KMS-11 (cell line): ENCODE data around the gene COL8A1.

Source experiments
- H2AFZ ChIP-seq: fragments of 200-600 bp; sonication (generic); 2 replicates; pipeline ENCODE4 v1.6.1; 2016; ENCODE audit warnings: antibody characterized with exemption, mixed run types, low read depth
- H3K27ac ChIP-seq: fragments of 200-600 bp; sonication (generic); 2 replicates; pipeline ENCODE4 v1.6.1; 2016; ENCODE audit warnings: mild to moderate bottlenecking, mixed run types
- H3K27me3 ChIP-seq: fragments of 200-600 bp; sonication (generic); 2 replicates; pipeline ENCODE4 v1.6.1; 2017; ENCODE audit warnings: mild to moderate bottlenecking, low read depth, mixed run types, moderate library complexity; ENCODE audit not compliant: insufficient read depth
- H3K36me3 ChIP-seq: fragments of 200-600 bp; sonication (generic); 2 replicates; pipeline ENCODE4 v1.6.1; 2017; ENCODE audit warnings: mild to moderate bottlenecking, mixed run types; ENCODE audit not compliant: insufficient read depth
- H3K4me1 ChIP-seq: fragments of 200-600 bp; sonication (generic); 2 replicates; pipeline ENCODE4 v1.6.1; 2016; ENCODE audit warnings: mild to moderate bottlenecking, low read depth, mixed run types; ENCODE audit not compliant: poor library complexity, severe bottlenecking
- H3K4me2 ChIP-seq: fragments of 200-600 bp; sonication (generic); 2 replicates; pipeline ENCODE4 v1.7.0; 2016; ENCODE audit warnings: mild to moderate bottlenecking, mixed run types
- H3K4me3 ChIP-seq: fragments of 200-600 bp; sonication (generic); IDR thresholded peaks from 2 replicates; pipeline ENCODE4 v1.6.1; 2017; ENCODE audit warnings: low read depth, low read length, mixed read lengths; ENCODE audit not compliant: insufficient read depth
- H3K79me2 ChIP-seq: fragments of 200-600 bp; sonication (generic); 2 replicates; pipeline ENCODE4 v1.6.1; 2016; ENCODE audit warnings: low read depth, mixed run types; ENCODE audit not compliant: insufficient read depth
- H3K9ac ChIP-seq: fragments of 200-600 bp; sonication (generic); 2 replicates; pipeline ENCODE4 v1.6.1; 2016; ENCODE audit warnings: mild to moderate bottlenecking, mixed run types
- H4K20me1 ChIP-seq: fragments of 200-600 bp; sonication (generic); 2 replicates; pipeline ENCODE4 v1.6.1; 2016; ENCODE audit warnings: mild to moderate bottlenecking, mixed run types; ENCODE audit not compliant: insufficient read depth
- TF ChIP-seq, protein P1 (sequence below): fragments of 200-600 bp; sonication (generic); conservative IDR thresholded peaks from 2 replicates; pipeline ENCODE4 v1.6.1; 2017; ENCODE audit warnings: low read depth, mild to moderate bottlenecking, antibody characterized with exemption, low read length, moderate library complexity, mixed read lengths

Gene COL8A1

DNA sequence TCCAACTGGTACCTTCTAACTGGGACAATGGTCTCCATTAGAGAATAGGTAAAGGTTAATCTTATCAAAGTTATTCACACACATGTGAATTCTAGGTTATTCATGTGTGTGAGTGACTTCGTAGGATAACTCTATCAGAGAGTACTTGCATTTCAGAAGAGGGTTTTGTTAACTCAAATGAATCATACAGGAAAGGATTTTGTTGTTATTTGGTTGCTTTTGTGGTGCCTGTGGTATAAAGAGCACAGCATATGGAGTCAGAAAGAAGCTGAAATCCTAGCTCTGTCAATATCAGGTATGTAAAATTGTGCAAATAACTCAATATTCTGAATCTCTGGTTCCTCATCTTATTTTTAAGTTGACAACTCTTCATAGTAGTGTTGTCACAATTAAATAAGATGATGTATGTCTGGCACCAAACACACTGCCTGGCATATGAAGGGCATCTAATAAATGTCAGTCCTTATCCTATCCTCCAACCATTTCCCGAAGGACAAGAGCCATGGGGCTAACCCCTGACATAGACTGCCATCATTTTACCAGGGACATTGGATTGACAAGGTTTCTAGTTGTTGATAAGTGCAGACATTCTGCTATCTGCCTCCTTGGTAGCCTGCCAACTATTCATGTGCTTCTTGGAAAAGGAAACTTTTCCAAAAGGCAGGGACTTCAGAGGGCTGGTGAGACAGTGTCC, 130.6 kb downstream of the COL8A1 start:
- Histone ChIP-seq H3K9ac (no peak overlapping the region), H3K4me3 (no peak overlapping the region), H3K36me3 (no peaks in the 10 kb centered on the region), H2AFZ (no peak overlapping the region), H3K4me1 (no peaks in the 10 kb centered on the region), H3K27me3 (no peaks in the 10 kb centered on the region), H3K79me2 (no peaks in the 10 kb centered on the region), H3K27ac (no peak overlapping the region), H3K4me2 (no peak overlapping the region), H4K20me1 (no peaks in the 10 kb centered on the region)
- TF ChIP-seq, protein P1, sequence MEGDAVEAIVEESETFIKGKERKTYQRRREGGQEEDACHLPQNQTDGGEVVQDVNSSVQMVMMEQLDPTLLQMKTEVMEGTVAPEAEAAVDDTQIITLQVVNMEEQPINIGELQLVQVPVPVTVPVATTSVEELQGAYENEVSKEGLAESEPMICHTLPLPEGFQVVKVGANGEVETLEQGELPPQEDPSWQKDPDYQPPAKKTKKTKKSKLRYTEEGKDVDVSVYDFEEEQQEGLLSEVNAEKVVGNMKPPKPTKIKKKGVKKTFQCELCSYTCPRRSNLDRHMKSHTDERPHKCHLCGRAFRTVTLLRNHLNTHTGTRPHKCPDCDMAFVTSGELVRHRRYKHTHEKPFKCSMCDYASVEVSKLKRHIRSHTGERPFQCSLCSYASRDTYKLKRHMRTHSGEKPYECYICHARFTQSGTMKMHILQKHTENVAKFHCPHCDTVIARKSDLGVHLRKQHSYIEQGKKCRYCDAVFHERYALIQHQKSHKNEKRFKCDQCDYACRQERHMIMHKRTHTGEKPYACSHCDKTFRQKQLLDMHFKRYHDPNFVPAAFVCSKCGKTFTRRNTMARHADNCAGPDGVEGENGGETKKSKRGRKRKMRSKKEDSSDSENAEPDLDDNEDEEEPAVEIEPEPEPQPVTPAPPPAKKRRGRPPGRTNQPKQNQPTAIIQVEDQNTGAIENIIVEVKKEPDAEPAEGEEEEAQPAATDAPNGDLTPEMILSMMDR, result no peak

DNA sequence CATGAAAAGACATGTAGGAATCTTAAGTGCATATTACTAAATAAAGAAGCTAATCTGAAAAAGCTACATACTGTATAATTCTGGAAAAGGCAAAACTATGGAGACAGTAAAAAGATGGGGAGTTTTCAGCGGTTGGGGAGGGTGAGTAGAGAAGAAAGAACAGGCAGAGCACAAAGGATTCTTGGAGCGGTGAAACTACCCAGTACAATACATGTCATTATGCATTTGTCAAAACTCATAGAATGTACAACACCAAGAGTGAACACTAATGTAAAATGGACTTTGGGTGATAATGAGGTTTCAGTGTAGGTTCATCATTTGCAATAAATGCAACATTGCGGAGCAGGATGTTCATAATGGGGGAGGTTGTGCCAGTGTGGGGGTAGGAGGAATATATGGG, 133.8 kb downstream of the COL8A1 start:
- Histone ChIP-seq H3K4me1 (no peaks in the 10 kb centered on the region), H3K4me2 (no peak overlapping the region), H3K27ac (no peak overlapping the region), H2AFZ (no peak overlapping the region), H3K4me3 (no peak overlapping the region), H3K9ac (no peak overlapping the region), H3K36me3 (no peaks in the 10 kb centered on the region), H3K79me2 (no peaks in the 10 kb centered on the region), H3K27me3 (no peaks in the 10 kb centered on the region), H4K20me1 (no peaks in the 10 kb centered on the region)
- TF ChIP-seq, protein P1, result no peak

DNA sequence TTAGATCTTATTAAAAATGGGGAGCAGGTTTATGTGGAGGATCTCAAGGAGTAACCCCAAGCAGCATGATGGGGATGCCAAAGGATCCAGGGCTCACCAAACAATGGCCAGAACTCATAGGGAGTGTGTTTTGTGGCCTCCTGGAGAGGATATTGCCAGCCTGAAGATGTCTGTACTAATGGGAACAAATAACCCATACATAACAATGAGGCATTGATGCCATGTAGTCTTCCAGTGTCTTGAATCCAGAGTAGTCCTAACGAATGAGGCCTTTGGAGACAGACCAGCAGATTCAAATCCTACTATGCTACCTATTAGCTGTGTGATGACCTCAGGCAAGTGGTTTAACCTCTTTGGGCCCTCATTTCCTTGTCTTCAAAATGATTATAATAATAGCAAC, 134.3 kb downstream of the COL8A1 start:
- no peak overlapping the region for H2AFZ ChIP-seq
- H3K27ac ChIP-seq, result no peak overlapping the region
- H4K20me1 ChIP-seq, result no peaks in the 10 kb centered on the region
- H3K4me2 ChIP-seq, result no peak overlapping the region
- TF ChIP-seq, protein P1, result no peak
- no peaks in the 10 kb centered on the region for H3K27me3 ChIP-seq
- H3K4me3 ChIP-seq, result no peak overlapping the region
- H3K36me3 ChIP-seq, result no peaks in the 10 kb centered on the region
- H3K4me1 ChIP-seq, result no peaks in the 10 kb centered on the region
- H3K79me2 ChIP-seq, result no peaks in the 10 kb centered on the region
- no peak overlapping the region for H3K9ac ChIP-seq

DNA sequence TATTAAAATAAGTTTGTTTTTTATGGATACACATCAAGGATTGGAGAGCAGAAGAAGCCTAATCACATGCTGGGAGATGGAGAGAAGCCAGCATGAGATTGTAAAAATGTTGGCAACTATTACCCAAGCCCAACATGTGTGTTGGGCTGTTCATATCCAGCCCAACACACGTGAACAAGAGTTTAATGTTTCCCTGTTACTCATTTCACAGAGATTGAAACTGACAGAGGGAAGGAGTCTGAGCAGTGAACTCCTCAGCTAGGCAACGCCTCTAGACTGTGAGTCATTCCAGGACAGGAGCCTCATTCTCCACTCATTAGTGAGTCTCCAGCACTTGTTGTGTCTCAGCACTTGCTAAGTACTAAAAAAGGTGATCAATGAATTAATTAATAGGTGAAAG, 136.1 kb downstream of the COL8A1 start:
- no peaks in the 10 kb centered on the region for H4K20me1 ChIP-seq
- no peak overlapping the region for H2AFZ ChIP-seq
- H3K4me1 ChIP-seq, result no peaks in the 10 kb centered on the region
- H3K27me3 ChIP-seq, result no peaks in the 10 kb centered on the region
- no peaks in the 10 kb centered on the region for H3K79me2 ChIP-seq
- H3K36me3 ChIP-seq, result no peaks in the 10 kb centered on the region
- H3K9ac ChIP-seq, result no peak overlapping the region
- no peak overlapping the region for H3K27ac ChIP-seq
- H3K4me2 ChIP-seq, result no peak overlapping the region
- no peak overlapping the region for H3K4me3 ChIP-seq
- TF ChIP-seq, protein P1, result no peak
